HUES64 (cell line): ENCODE measurements around the gene BANP.
A peak's percentile ranks its signal among the peaks of the same experiment; 100 is the strongest.
"Not testable (repeated sequence)": the region's sequence is repeated elsewhere in the genome, so short reads cannot be mapped to it uniquely, and the experiment has no call there.

Experiments used
- H3K27ac ChIP-seq: 2 replicates; pipeline ENCODE4 v1.7.0; 2013; ENCODE audit warnings: low read depth, low read length, inconsistent platforms
- H3K27me3 ChIP-seq: 2 replicates; pipeline ENCODE4 v1.6.1; 2013; ENCODE audit warnings: mild to moderate bottlenecking, low read length; ENCODE audit not compliant: insufficient read depth
- H3K36me3 ChIP-seq: 2 replicates; pipeline ENCODE4 v1.6.1; 2013; ENCODE audit warnings: mild to moderate bottlenecking, low read length; ENCODE audit not compliant: insufficient read depth
- H3K4me1 ChIP-seq: 2 replicates; pipeline ENCODE4 v1.6.1; 2013; ENCODE audit warnings: mild to moderate bottlenecking, low read length, moderate library complexity; ENCODE audit not compliant: insufficient read depth
- H3K4me3 ChIP-seq: 2 replicates; pipeline ENCODE4 v1.5.1; 2013; ENCODE audit warnings: mild to moderate bottlenecking, low read length, moderate library complexity
- H3K9ac ChIP-seq: 2 replicates; pipeline ENCODE4 v1.6.1; 2013; ENCODE audit warnings: mild to moderate bottlenecking, low read depth, low read length
- H3K9me3 ChIP-seq: 2 replicates; pipeline ENCODE4 v1.6.1; 2013; ENCODE audit warnings: low read depth, low read length; ENCODE audit not compliant: insufficient read depth
- WGBS: fragments of 150-250, 120-280 bp; methylation state at CpG from one replicate; pipeline ENCODE4 v1.1.7; 2013; ENCODE audit warnings: missing lambda C conversion rate; 5-methylcytosine and 5-hydroxymethylcytosine counted together

The BANP gene

GRCh38 chr16:88019041-88019820, 68.0 kb downstream of the BANP start:
- not testable (repeated sequence) for H3K9ac ChIP-seq, H3K27me3 ChIP-seq, H3K4me3 ChIP-seq, H3K9me3 ChIP-seq, H3K27ac ChIP-seq, H3K4me1 ChIP-seq
- WGBS: 89% methylated on average over 59 of the region's 59 CpGs
- peaks cover 14% of the 10 kb centered on the region; the same call in 1 of the 2 replicates for H3K36me3 ChIP-seq

DNA sequence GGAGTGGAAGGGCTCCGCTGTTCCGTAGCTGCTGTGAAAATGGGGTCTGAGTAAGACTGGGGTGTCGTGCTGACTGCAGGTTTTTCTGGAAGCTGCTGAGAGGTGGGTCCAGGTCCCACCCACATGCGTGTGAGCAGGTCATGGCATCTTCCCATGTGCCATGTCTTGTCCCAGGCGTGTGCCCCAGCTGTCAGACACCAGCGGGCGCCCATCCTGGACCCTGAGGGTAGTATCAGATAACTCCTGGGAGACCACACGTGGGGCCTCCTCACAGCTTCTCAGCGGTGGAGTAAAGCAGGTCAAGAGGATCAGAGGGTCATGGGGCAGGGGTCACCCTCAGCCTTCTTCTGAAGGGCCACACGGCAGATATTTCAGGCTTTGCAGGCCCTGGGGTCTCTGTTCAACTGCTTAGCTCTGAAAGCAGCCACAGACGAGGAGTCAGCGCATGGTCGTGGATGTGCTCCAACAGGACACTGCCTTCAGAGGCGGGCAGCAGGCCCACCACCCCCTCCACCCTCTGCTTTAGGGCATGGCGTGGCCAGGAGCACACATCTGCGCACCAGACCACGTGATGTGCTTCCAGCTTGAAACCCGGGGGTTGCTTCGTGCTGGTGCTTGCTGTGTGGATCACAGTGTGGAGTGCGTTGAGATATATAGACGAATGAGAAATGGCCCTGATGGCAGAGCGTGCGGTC, 68.7 kb downstream of the BANP start:
- Histone ChIP-seq H3K4me3 (no peak overlapping the region), H3K9ac (no peak overlapping the region), H3K27me3 (no peaks in the 10 kb centered on the region), H3K27ac (no peak overlapping the region), H3K36me3 (peaks cover 14% of the 10 kb centered on the region; the same call in 1 of the 2 replicates), H3K9me3 (no peaks in the 10 kb centered on the region), H3K4me1 (peaks cover 4% of the 10 kb centered on the region; the same call in 1 of the 2 replicates)
- 96% methylated on average over 23 of the region's 23 CpGs for WGBS

GRCh38 chr16:88020516-88020885, 69.3 kb downstream of the BANP start:
- peaks cover 4% of the 10 kb centered on the region; the same call in 1 of the 2 replicates for H3K4me1 ChIP-seq
- peaks cover 14% of the 10 kb centered on the region; the same call in 1 of the 2 replicates for H3K36me3 ChIP-seq
- 95% methylated on average over 10 of the region's 10 CpGs for WGBS
- H3K4me3 ChIP-seq: no peak overlapping the region
- no peak overlapping the region for H3K27ac ChIP-seq
- no peak overlapping the region for H3K9ac ChIP-seq
- no peaks in the 10 kb centered on the region for H3K9me3 ChIP-seq
- H3K27me3 ChIP-seq: no peaks in the 10 kb centered on the region

- not testable (repeated sequence) for H3K4me3 ChIP-seq, H3K9me3 ChIP-seq, H3K27ac ChIP-seq, H3K4me1 ChIP-seq, H3K27me3 ChIP-seq, H3K9ac ChIP-seq
- 97% methylated on average over 25 of the region's 26 CpGs for WGBS
- H3K36me3 ChIP-seq: peaks cover 14% of the 10 kb centered on the region; the same call in 1 of the 2 replicates
These were observed 70.1 kb downstream of the BANP start for GRCh38 chr16:88021041-88021970.

- Histone ChIP-seq H3K27me3 (no peaks in the 10 kb centered on the region), H3K36me3 (peaks cover 14% of the 10 kb centered on the region; the same call in 1 of the 2 replicates), H3K4me1 (peaks cover 4% of the 10 kb centered on the region; the same call in 1 of the 2 replicates), H3K9me3 (no peaks in the 10 kb centered on the region), H3K4me3 (no peak overlapping the region), H3K27ac (no peak overlapping the region), H3K9ac (no peak overlapping the region)
- 94% methylated on average over 23 of the region's 23 CpGs for WGBS
These were observed 71.1 kb downstream of the BANP start for GRCh38 chr16:88022076-88023042.

DNA sequence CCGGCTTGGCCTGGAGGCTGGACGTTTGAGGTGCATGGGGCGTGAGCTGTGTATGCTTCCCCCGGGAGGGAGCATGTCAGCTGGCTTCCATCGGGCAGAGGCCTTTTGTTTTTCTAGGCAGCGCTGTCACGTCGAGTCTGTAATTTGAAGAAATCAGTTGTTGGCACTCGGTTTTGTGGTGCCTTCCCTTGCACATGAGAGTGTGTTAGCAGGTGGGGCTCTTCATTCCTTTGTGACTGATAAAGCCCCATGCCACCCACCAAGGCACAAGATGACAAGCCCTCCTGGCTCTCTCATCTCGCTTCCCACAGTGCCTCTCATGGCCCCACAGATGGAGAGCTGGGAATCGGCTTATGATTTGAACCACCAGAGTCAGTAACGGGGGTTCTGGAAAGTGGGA, 72.1 kb downstream of the BANP start:
- Histone ChIP-seq H3K27ac (no peak overlapping the region), H3K9ac (no peak overlapping the region), H3K9me3 (no peaks in the 10 kb centered on the region), H3K4me3 (no peak overlapping the region), H3K36me3 (peaks cover 20% of the 10 kb centered on the region; the same call in 1 of the 2 replicates), H3K27me3 (no peaks in the 10 kb centered on the region), H3K4me1 (peaks cover 4% of the 10 kb centered on the region; the same call in 1 of the 2 replicates)
- WGBS: 93% methylated on average over 8 of the region's 12 CpGs

DNA sequence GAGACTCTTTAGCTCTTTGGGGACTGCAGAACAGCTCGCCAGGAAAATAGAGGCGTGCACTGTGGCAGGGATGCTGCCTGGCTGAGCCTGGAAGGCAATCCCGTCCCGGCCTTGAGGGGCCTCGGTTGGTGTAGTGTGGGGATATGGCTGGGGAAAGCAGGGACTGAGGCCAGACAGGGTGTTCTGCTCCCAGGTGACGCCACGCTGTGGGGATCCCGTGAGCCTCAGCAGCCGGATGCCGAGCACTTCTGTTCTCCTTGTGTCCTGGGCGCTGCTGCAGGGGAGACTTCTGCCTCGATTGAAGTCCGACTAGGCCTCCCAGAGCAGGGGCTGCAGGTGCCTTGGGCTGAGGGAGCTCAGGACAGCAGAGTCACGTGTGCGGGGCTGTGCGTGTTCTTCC, 72.6 kb downstream of the BANP start:
- Histone ChIP-seq H3K9me3 (no peaks in the 10 kb centered on the region), H3K27ac (no peak overlapping the region), H3K4me1 (peaks cover 4% of the 10 kb centered on the region; the same call in 1 of the 2 replicates), H3K9ac (no peak overlapping the region), H3K27me3 (no peaks in the 10 kb centered on the region), H3K36me3 (peaks cover 20% of the 10 kb centered on the region; the same call in 1 of the 2 replicates), H3K4me3 (no peak overlapping the region)
- 96% methylated on average over 16 of the region's 16 CpGs for WGBS

- Histone ChIP-seq H3K9ac (0 out of 2 replicates have a peak overlapping the region, but pooled peaks have one; percentile 20), H3K36me3 (peaks cover 20% of the 10 kb centered on the region; the same call in 1 of the 2 replicates)
- H3K27ac ChIP-seq, H3K27me3 ChIP-seq, H3K4me1 ChIP-seq, H3K9me3 ChIP-seq, H3K4me3 ChIP-seq: not testable (repeated sequence)
- WGBS: 67% methylated on average over 18 of the region's 21 CpGs
These were observed 73.4 kb downstream of the BANP start for GRCh38 chr16:88024491-88025085.

DNA sequence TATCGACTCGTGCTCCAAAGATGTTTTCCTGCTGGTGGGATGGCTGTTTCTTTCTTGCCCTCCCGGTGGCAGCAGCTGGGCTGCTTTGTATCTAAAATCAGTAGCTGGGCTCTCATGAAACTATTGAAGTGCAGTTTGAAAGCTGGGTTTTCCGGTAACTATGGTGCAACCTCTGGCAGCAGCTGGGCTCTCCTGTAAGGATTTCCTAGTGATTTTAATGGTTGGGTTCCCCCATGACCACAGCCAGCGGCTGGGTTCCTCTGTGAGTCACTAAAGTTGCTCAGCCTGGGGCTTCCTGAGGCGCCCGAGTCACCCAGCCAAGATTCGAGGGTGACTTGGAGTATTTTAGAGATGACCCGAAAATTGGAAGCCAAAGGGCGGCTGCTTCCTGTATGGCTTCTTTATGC, 73.9 kb downstream of the BANP start:
- Histone ChIP-seq H3K36me3 (peaks cover 16% of the 10 kb centered on the region; the same call in 1 of the 2 replicates), H3K9ac (0 out of 2 replicates have a peak overlapping the region, but pooled peaks have one; percentile 20)
- 78% methylated on average over 10 of the region's 10 CpGs for WGBS
- not testable (repeated sequence) for H3K27ac ChIP-seq, H3K9me3 ChIP-seq, H3K27me3 ChIP-seq, H3K4me1 ChIP-seq, H3K4me3 ChIP-seq
